Ascending aorta (tissue), 2 donors: ENCODE measurements around the gene AGBL5. TPM values are rescaled to one million over a fixed set of nuclear protein-coding genes. Genes with fewer than 3 reads are reported as not detected.

Experiments used
- DNase-seq, 2 donors: peaks; one replicate each; pipeline ENCODE4 v3.0.0-alpha.2; 2019; ENCODE audit warnings: low spot score in 2 of 2
- H3K27ac ChIP-seq, 2 donors: fragments of 200-600 bp; sonication (generic); one replicate each; pipeline ENCODE4 v1.5.1; 2016 to 2017; ENCODE audit warnings: mild to moderate bottlenecking in 1 of 2
- H3K27me3 ChIP-seq: fragments of 200-600 bp; sonication (generic); one replicate; pipeline ENCODE4 v1.5.1; 2017
- H3K36me3 ChIP-seq, 2 donors: fragments of 200-600 bp; sonication (generic); one replicate each; pipeline ENCODE4 v1.5.1; 2016
- H3K4me1 ChIP-seq, 2 donors: fragments of 200-600 bp; sonication (generic); one replicate each; pipeline ENCODE4 v1.5.1; 2016 to 2017; ENCODE audit warnings: mild to moderate bottlenecking in 1 of 2
- H3K4me3 ChIP-seq, 2 donors: fragments of 200-600 bp; sonication (generic); one replicate each; pipeline ENCODE4 v1.5.1; 2016 to 2017; ENCODE audit warnings: mild to moderate bottlenecking in 1 of 2
- H3K9me3 ChIP-seq, 2 donors: fragments of 200-600 bp; sonication (generic); one replicate each; pipeline ENCODE4 v1.5.1; 2016
- CTCF ChIP-seq, 3 experiments: fragments of 200-600 bp in 2 of 3; fragments of 450-650 bp in 1 of 3; sonication (generic) in 2 of 3; IDR thresholded peaks; one replicate each; pipeline ENCODE4 v1.5.1; 2016 to 2019; ENCODE audit warnings: antibody characterized with exemption in 3 of 3, mild to moderate bottlenecking in 1 of 3, moderate library complexity in 1 of 3
- intact Hi-C: fragments of 100-400 bp; cut with DNase I; formaldehyde crosslinking; loops from one replicate; pipeline ENCODE4 v1.15.1; 2023
- total RNA-seq: library from RNA; depleted of rRNA; stranded (reverse); fragments of >200 nt; gene quantifications from one replicate; pipeline ENCODE4 v1.1.0, GENCODE V29; 2016

The AGBL5 gene
- total RNA-seq, 1 donor from 2014 or later = 2.1 TPM

- TF ChIP-seq CTCF (IDR thresholded peaks at IDR 0.05) = no peak
These were observed 32.0 kb upstream of the AGBL5 start for GRCh38 chr2:27019459-27019858.

GRCh38 chr2:27019931-27020855 lies 31.3 kb upstream of the AGBL5 start:
- intact Hi-C loops = loop anchor here (10.0 kb wide), 1 partner anchor 175 kb away; the partner anchor contains the start of gene DPYSL5
- no peak for TF ChIP-seq CTCF (IDR thresholded peaks at IDR 0.05)
- Histone ChIP-seq H3K4me3 (no peak overlapping the region), H3K36me3 (peaks cover 9 to 25% of the 10 kb centered on the region in 2 donors), H3K27ac (no peak overlapping the region), H3K27me3 (no peaks in the 10 kb centered on the region), H3K4me1 (peaks cover 0 to 2% of the 10 kb centered on the region in 2 donors), H3K9me3 (no peaks in the 10 kb centered on the region)
- peak in 1 of 2 donors; percentile 65 for DNase-seq

More at GRCh38 chr2:27019459-27019858, 32.0 kb upstream of the AGBL5 start:
- H3K4me3 ChIP-seq = no peak overlapping the region
- no peak for DNase-seq
- no peaks in the 10 kb centered on the region for H3K9me3 ChIP-seq
- peaks cover 0 to 2% of the 10 kb centered on the region in 2 donors for H3K4me1 ChIP-seq
- intact Hi-C loops = loop anchor here (10.0 kb wide), 1 partner anchor 175 kb away; the partner anchor contains the start of gene DPYSL5
- H3K27ac ChIP-seq = no peak overlapping the region
- H3K36me3 ChIP-seq = peaks cover 9 to 18% of the 10 kb centered on the region in 2 donors
- H3K27me3 ChIP-seq = no peaks in the 10 kb centered on the region

- peaks cover 11 to 37% of the 10 kb centered on the region in 2 donors for H3K36me3 ChIP-seq
- no peak for DNase-seq
- no peak overlapping the region for H3K4me3 ChIP-seq
- H3K27ac ChIP-seq = no peak overlapping the region
- H3K27me3 ChIP-seq = no peaks in the 10 kb centered on the region
- no peaks in the 10 kb centered on the region for H3K4me1 ChIP-seq
- no peak for TF ChIP-seq CTCF (IDR thresholded peaks at IDR 0.05)
- intact Hi-C loops = no loop called here
- H3K9me3 ChIP-seq = no peaks in the 10 kb centered on the region
These were observed 30.0 kb upstream of the AGBL5 start for GRCh38 chr2:27021253-27022049.

- no peaks in the 10 kb centered on the region for H3K9me3 ChIP-seq
- peaks cover 13 to 48% of the 10 kb centered on the region in 2 donors for H3K36me3 ChIP-seq
- intact Hi-C loops = no loop called here
These were observed 27.7 kb upstream of the AGBL5 start for GRCh38 chr2:27023740-27024139.

More at GRCh38 chr2:27023740-27024139, 27.7 kb upstream of the AGBL5 start:
- no peak overlapping the region for H3K27ac ChIP-seq
- TF ChIP-seq CTCF (IDR thresholded peaks at IDR 0.05) = no peak
- DNase-seq = no peak
- no peak overlapping the region for H3K4me3 ChIP-seq
- H3K4me1 ChIP-seq = no peaks in the 10 kb centered on the region
- no peaks in the 10 kb centered on the region for H3K27me3 ChIP-seq
